ENCODE data around the gene TSPEAR. TPM values are rescaled to one million over a fixed set of nuclear protein-coding genes. Genes with fewer than 3 reads are reported as not detected.
"Not testable (repeated sequence)": the region's sequence is repeated elsewhere in the genome, so short reads cannot be mapped to it uniquely, and the experiment has no call there.

Gene TSPEAR
- total RNA-seq, 1 donor from 2014 or later = not detected

GRCh38 chr21:44590897-44591800 is 120.2 kb downstream of the TSPEAR start:
- H3K36me3 Mint-ChIP-seq (ENCODE audit: low read depth); DNase-seq; H3K9me3 Mint-ChIP-seq; H3K4me1 Mint-ChIP-seq; intact Hi-C loops (cut with micrococcal nuclease); H3K4me3 Mint-ChIP-seq; H3K27ac Mint-ChIP-seq: not testable (repeated sequence)
- H3K27me3 Mint-ChIP-seq = peaks cover 22% of the 10 kb centered on the region

- intact Hi-C loops (cut with micrococcal nuclease) = no loop called here
- H3K36me3 Mint-ChIP-seq (ENCODE audit: low read depth) = no peaks in the 10 kb centered on the region
- no peak for DNase-seq
- H3K4me1 Mint-ChIP-seq = no peaks in the 10 kb centered on the region
- H3K4me3 Mint-ChIP-seq = no peak overlapping the region
- peaks cover 4% of the 10 kb centered on the region for H3K9me3 Mint-ChIP-seq
- no peak overlapping the region for H3K27ac Mint-ChIP-seq
- H3K27me3 Mint-ChIP-seq = peaks cover 27% of the 10 kb centered on the region
Measured at GRCh38 chr21:44590311-44590721, 121.1 kb downstream of the TSPEAR start.

GRCh38 chr21:44589586-44590305 is 121.6 kb downstream of the TSPEAR start:
- no peaks in the 10 kb centered on the region for H3K4me1 Mint-ChIP-seq
- peaks cover 30% of the 10 kb centered on the region for H3K27me3 Mint-ChIP-seq
- no peak for DNase-seq
- no peaks in the 10 kb centered on the region for H3K36me3 Mint-ChIP-seq (ENCODE audit: low read depth)
- H3K4me3 Mint-ChIP-seq = no peak overlapping the region
- intact Hi-C loops (cut with micrococcal nuclease) = no loop called here
- peaks cover 4% of the 10 kb centered on the region for H3K9me3 Mint-ChIP-seq
- H3K27ac Mint-ChIP-seq = no peak overlapping the region

GRCh38 chr21:44589094-44589493 is 122.3 kb downstream of the TSPEAR start:
- Mint-ChIP-seq H3K9me3 (peaks cover 4% of the 10 kb centered on the region), H3K36me3 (ENCODE audit: low read depth) (no peaks in the 10 kb centered on the region)
- intact Hi-C loops (cut with micrococcal nuclease) = no loop called here

GRCh38 chr21:44585892-44586291 is 125.5 kb downstream of the TSPEAR start:
- no peak for DNase-seq
- Mint-ChIP-seq H3K4me3 (no peak overlapping the region), H3K9me3 (peaks cover 11% of the 10 kb centered on the region), H3K36me3 (ENCODE audit: low read depth) (peaks cover 3% of the 10 kb centered on the region), H3K4me1 (peaks cover 5% of the 10 kb centered on the region), H3K27ac (no peak overlapping the region), H3K27me3 (peaks cover 32% of the 10 kb centered on the region)
- intact Hi-C loops (cut with micrococcal nuclease) = no loop called here

More at GRCh38 chr21:44589094-44589493, 122.3 kb downstream of the TSPEAR start:
- no peak overlapping the region for H3K27ac Mint-ChIP-seq
- DNase-seq = no peak
- H3K4me3 Mint-ChIP-seq = no peak overlapping the region
- H3K27me3 Mint-ChIP-seq = peaks cover 32% of the 10 kb centered on the region
- no peaks in the 10 kb centered on the region for H3K4me1 Mint-ChIP-seq

GRCh38 chr21:44583800-44584147 is 127.6 kb downstream of the TSPEAR start:
- no peak overlapping the region for H3K4me3 Mint-ChIP-seq
- intact Hi-C loops (cut with micrococcal nuclease) = no loop called here
- H3K27me3 Mint-ChIP-seq = peaks cover 32% of the 10 kb centered on the region
- peaks cover 7% of the 10 kb centered on the region for H3K36me3 Mint-ChIP-seq (ENCODE audit: low read depth)
- H3K9me3 Mint-ChIP-seq = peaks cover 11% of the 10 kb centered on the region
- H3K4me1 Mint-ChIP-seq = peaks cover 5% of the 10 kb centered on the region
- DNase-seq = peak; percentile 71
- H3K27ac Mint-ChIP-seq = no peak overlapping the region

- Mint-ChIP-seq H3K9me3 (peaks cover 11% of the 10 kb centered on the region), H3K36me3 (ENCODE audit: low read depth) (peaks cover 7% of the 10 kb centered on the region), H3K27ac (no peak overlapping the region), H3K27me3 (peaks cover 30% of the 10 kb centered on the region), H3K4me3 (no peak overlapping the region), H3K4me1 (peaks cover 5% of the 10 kb centered on the region)
- no peak for DNase-seq
- intact Hi-C loops (cut with micrococcal nuclease) = no loop called here
Measured at GRCh38 chr21:44583089-44583799, 128.1 kb downstream of the TSPEAR start.

GRCh38 chr21:44582055-44582454 is 129.3 kb downstream of the TSPEAR start:
- H3K27ac Mint-ChIP-seq = no peak overlapping the region
- no peak overlapping the region for H3K4me3 Mint-ChIP-seq
- H3K4me1 Mint-ChIP-seq = peaks cover 5% of the 10 kb centered on the region
- H3K9me3 Mint-ChIP-seq = peaks cover 19% of the 10 kb centered on the region
- peaks cover 18% of the 10 kb centered on the region for H3K27me3 Mint-ChIP-seq
- DNase-seq = no peak
- intact Hi-C loops (cut with micrococcal nuclease) = no loop called here
- peaks cover 10% of the 10 kb centered on the region for H3K36me3 Mint-ChIP-seq (ENCODE audit: low read depth)

- peaks cover 10% of the 10 kb centered on the region for H3K36me3 Mint-ChIP-seq (ENCODE audit: low read depth)
- peaks cover 16% of the 10 kb centered on the region for H3K9me3 Mint-ChIP-seq
- peaks cover 5% of the 10 kb centered on the region for H3K4me1 Mint-ChIP-seq
- intact Hi-C loops (cut with micrococcal nuclease) = no loop called here
- H3K27me3 Mint-ChIP-seq = peaks cover 10% of the 10 kb centered on the region
- no peak overlapping the region for H3K27ac Mint-ChIP-seq
- no peak overlapping the region for H3K4me3 Mint-ChIP-seq
- no peak for DNase-seq
Measured at GRCh38 chr21:44581158-44581557, 130.2 kb downstream of the TSPEAR start.

GRCh38 chr21:44580231-44580821 is 131.0 kb downstream of the TSPEAR start, which contains the start of gene KRTAP10-5:
KRTAP10-5 (minus strand) TSS chr21:44580604; CDS start chr21:44580578, 26 bp downstream.
- H3K27ac Mint-ChIP-seq; intact Hi-C loops (cut with micrococcal nuclease); H3K27me3 Mint-ChIP-seq; H3K4me3 Mint-ChIP-seq; DNase-seq; H3K4me1 Mint-ChIP-seq: not testable (repeated sequence)
- H3K36me3 Mint-ChIP-seq (ENCODE audit: low read depth) = peaks cover 10% of the 10 kb centered on the region
- peaks cover 21% of the 10 kb centered on the region for H3K9me3 Mint-ChIP-seq

- Mint-ChIP-seq H3K27ac (no peak overlapping the region), H3K36me3 (ENCODE audit: low read depth) (peaks cover 10% of the 10 kb centered on the region), H3K27me3 (peaks cover 3% of the 10 kb centered on the region), H3K4me3 (no peak overlapping the region), H3K9me3 (peaks cover 21% of the 10 kb centered on the region), H3K4me1 (peaks cover 5% of the 10 kb centered on the region)
- intact Hi-C loops (cut with micrococcal nuclease) = no loop called here
- no peak for DNase-seq
Measured at GRCh38 chr21:44579833-44580144, 131.6 kb downstream of the TSPEAR start.

- Mint-ChIP-seq H3K36me3 (ENCODE audit: low read depth) (peaks cover 10% of the 10 kb centered on the region), H3K4me3 (no peak overlapping the region), H3K4me1 (peaks cover 5% of the 10 kb centered on the region), H3K9me3 (peaks cover 21% of the 10 kb centered on the region), H3K27ac (no peak overlapping the region), H3K27me3 (peaks cover 3% of the 10 kb centered on the region)
- DNase-seq = no peak
- intact Hi-C loops (cut with micrococcal nuclease) = no loop called here
Measured at GRCh38 chr21:44579056-44579832, 132.1 kb downstream of the TSPEAR start.
